OCI-LY7 (cell line): ENCODE results near the gene RBMS1.

ENCODE experiments used
- EZH2phosphoT487 ChIP-seq: fragments of 200-600 bp; sonication (generic); IDR thresholded peaks from 2 replicates; pipeline ENCODE4 v1.6.1; 2018; ENCODE audit warnings: low read depth, borderline replicate concordance, mild to moderate bottlenecking, mixed run types, antibody characterized with exemption, low read length, moderate library complexity, mixed read lengths
- TF ChIP-seq, protein P1 (sequence below): fragments of 200-600 bp; sonication (generic); conservative IDR thresholded peaks from 2 replicates; pipeline ENCODE4 v1.5.1; 2014; ENCODE audit warnings: mild to moderate bottlenecking, antibody characterized with exemption, low read length, moderate library complexity, mixed read lengths

- TF ChIP-seq, protein P1, sequence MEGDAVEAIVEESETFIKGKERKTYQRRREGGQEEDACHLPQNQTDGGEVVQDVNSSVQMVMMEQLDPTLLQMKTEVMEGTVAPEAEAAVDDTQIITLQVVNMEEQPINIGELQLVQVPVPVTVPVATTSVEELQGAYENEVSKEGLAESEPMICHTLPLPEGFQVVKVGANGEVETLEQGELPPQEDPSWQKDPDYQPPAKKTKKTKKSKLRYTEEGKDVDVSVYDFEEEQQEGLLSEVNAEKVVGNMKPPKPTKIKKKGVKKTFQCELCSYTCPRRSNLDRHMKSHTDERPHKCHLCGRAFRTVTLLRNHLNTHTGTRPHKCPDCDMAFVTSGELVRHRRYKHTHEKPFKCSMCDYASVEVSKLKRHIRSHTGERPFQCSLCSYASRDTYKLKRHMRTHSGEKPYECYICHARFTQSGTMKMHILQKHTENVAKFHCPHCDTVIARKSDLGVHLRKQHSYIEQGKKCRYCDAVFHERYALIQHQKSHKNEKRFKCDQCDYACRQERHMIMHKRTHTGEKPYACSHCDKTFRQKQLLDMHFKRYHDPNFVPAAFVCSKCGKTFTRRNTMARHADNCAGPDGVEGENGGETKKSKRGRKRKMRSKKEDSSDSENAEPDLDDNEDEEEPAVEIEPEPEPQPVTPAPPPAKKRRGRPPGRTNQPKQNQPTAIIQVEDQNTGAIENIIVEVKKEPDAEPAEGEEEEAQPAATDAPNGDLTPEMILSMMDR = no peak
- TF ChIP-seq EZH2phosphoT487 = no peak
Observed at GRCh38 chr2:160251569-160251968, 242.0 kb downstream of the RBMS1 start.
